ENCODE results near the gene HOXD9. TPM values are rescaled to one million over a fixed set of nuclear protein-coding genes. Genes with fewer than 3 reads are reported as not detected.

The HOXD9 gene
- polyA plus RNA-seq, 1 of the 3 experiments (the other 2 are of a cell fraction) = 4.8 TPM

DNA sequence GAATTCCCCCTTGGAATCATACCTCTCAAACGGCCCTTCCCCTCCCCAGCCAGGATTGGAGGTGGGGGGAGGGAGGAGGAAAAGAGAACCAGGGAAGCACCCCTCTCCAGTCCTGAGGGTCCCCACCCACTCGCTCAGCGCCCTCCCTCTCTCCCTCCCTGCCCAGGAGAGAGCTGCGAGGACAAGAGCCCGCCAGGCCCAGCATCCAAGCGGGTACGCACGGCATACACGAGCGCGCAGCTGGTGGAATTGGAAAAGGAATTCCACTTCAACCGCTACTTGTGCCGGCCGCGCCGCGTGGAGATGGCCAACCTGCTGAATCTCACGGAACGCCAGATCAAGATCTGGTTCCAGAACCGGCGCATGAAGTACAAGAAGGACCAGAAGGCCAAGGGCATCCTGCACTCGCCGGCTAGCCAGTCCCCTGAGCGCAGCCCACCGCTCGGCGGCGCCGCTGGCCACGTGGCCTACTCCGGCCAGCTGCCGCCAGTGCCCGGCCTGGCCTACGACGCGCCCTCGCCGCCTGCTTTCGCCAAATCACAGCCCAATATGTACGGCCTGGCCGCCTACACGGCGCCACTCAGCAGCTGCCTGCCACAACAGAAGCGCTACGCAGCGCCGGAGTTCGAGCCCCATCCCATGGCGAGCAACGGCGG lies 49.0 kb downstream of the HOXD9 start:
- no peaks in the 10 kb centered on the region for H4K20me1 ChIP-seq (ENCODE audit: insufficient read depth)
- no peak overlapping the region for H3K4me2 ChIP-seq
- no peaks in the 10 kb centered on the region for H3K27me3 ChIP-seq (ENCODE audit: insufficient read depth)
- no peaks in the 10 kb centered on the region for H3K9me3 ChIP-seq
- no peaks in the 10 kb centered on the region for H3K79me2 ChIP-seq (ENCODE audit: insufficient read depth)
- ChIA-PET POLR2A (no interaction called here), CTCF (interaction anchor here (3.9 to 4.2 kb wide), 2 partner anchors 31 to 283 kb away, joined by 18 to 19 read pairs; no protein-coding TSS in a partner anchor)
- WGBS (ENCODE audit: low lambda C conversion rate) = 97% methylated on average over 48 of the region's 51 CpGs
- no peak for DNase-seq
- H2AFZ ChIP-seq (ENCODE audit: low read depth) = no peak overlapping the region
- H3K9ac ChIP-seq = no peak overlapping the region
- H3K4me3 ChIP-seq (ENCODE audit: low read depth in 2 of 2, low read length in 1 of 2) = no peak overlapping the region
- H3K4me1 ChIP-seq (ENCODE audit: control insufficient read depth in 1 of 2, insufficient read depth in 2 of 2, low read depth in 1 of 2, low read length in 1 of 2) = peaks cover 0 to 14% of the 10 kb centered on the region in 2 experiments; a peak in 2 of 4 replicates
- H3K9me2 ChIP-seq = no peaks in the 10 kb centered on the region
- peaks cover 0 to 4% of the 10 kb centered on the region in 2 experiments for H3K36me3 ChIP-seq (replicated peaks in 1 of 2; ENCODE audit: control insufficient read depth in 1 of 2, insufficient read depth in 2 of 2, low read length in 1 of 2)
- H3F3A ChIP-seq (replicated peaks; ENCODE audit: insufficient read depth) = no peaks in the 10 kb centered on the region
- TF ChIP-seq TEAD4 (IDR thresholded peaks at IDR 0.05; ENCODE audit: borderline replicate concordance, insufficient read depth) = no peak
- no peak for TF ChIP-seq FOXM1 (IDR thresholded peaks at IDR 0.05; ENCODE audit: low read depth)
- TF ChIP-seq YY1 (IDR thresholded peaks at IDR 0.05; ENCODE audit: low read depth) = no peak
- TF ChIP-seq, protein P1, sequence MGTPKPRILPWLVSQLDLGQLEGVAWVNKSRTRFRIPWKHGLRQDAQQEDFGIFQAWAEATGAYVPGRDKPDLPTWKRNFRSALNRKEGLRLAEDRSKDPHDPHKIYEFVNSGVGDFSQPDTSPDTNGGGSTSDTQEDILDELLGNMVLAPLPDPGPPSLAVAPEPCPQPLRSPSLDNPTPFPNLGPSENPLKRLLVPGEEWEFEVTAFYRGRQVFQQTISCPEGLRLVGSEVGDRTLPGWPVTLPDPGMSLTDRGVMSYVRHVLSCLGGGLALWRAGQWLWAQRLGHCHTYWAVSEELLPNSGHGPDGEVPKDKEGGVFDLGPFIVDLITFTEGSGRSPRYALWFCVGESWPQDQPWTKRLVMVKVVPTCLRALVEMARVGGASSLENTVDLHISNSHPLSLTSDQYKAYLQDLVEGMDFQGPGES (IDR thresholded peaks at IDR 0.05; ENCODE audit: low read depth, low read length) = no peak
- TF ChIP-seq SIN3A (IDR thresholded peaks at IDR 0.05; ENCODE audit: borderline replicate concordance, low read depth, low read length) = no peak
- no peak for TF ChIP-seq EZH2phosphoT487 (IDR thresholded peaks at IDR 0.05; ENCODE audit: borderline replicate concordance, low read depth)
- no peak overlapping the region for H3K27ac ChIP-seq (ENCODE audit: low read depth in 2 of 2, low read length in 1 of 2)

DNA sequence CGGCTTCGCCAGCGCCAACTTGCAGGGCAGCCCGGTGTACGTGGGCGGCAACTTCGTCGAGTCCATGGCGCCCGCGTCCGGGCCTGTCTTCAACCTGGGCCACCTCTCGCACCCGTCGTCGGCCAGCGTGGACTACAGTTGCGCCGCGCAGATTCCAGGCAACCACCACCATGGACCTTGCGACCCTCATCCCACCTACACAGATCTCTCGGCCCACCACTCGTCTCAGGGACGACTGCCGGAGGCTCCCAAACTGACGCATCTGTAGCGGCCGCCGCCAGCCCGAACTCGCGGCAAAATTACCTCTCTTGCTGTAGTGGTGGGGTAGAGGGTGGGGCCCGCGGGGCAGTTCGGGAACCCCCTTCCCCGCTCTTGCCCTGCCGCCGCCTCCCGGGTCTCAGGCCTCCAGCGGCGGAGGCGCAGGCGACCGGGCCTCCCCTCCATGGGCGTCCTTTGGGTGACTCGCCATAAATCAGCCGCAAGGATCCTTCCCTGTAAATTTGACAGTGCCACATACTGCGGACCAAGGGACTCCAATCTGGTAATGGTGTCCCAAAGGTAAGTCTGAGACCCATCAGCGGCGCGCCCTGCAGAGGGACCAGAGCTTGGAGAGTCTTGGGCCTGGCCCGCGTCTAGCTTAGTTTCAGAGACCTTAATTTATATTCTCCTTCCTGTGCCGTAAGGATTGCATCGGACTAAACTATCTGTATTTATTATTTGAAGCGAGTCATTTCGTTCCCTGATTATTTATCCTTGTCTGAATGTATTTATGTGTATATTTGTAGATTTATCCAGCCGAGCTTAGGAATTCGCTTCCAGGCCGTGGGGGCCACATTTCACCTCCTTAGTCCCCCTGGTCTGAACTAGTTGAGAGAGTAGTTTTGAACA lies 49.7 kb downstream of the HOXD9 start:
- H3K9me3 ChIP-seq = no peaks in the 10 kb centered on the region
- H3K27me3 ChIP-seq (ENCODE audit: insufficient read depth) = no peaks in the 10 kb centered on the region
- H4K20me1 ChIP-seq (ENCODE audit: insufficient read depth) = no peaks in the 10 kb centered on the region
- H2AFZ ChIP-seq (ENCODE audit: low read depth) = no peak overlapping the region
- H3K9ac ChIP-seq = no peak overlapping the region
- H3K4me2 ChIP-seq = no peak overlapping the region
- TF ChIP-seq FOXM1 (IDR thresholded peaks at IDR 0.05; ENCODE audit: low read depth) (no peak), MEF2A (IDR thresholded peaks at IDR 0.05; ENCODE audit: borderline replicate concordance, low read depth) (no peak), SMC3 (IDR thresholded peaks at IDR 0.05; ENCODE audit: low read depth, low read length) (no peak), TEAD4 (IDR thresholded peaks at IDR 0.05; ENCODE audit: borderline replicate concordance, insufficient read depth) (no peak), EP300 (IDR thresholded peaks at IDR 0.05; ENCODE audit: borderline replicate concordance in 1 of 2, low read depth in 1 of 2, low read length in 1 of 2) (no peak), FOSL2 (IDR thresholded peaks at IDR 0.05; ENCODE audit: borderline replicate concordance, low read depth) (no peak), CHD2 (IDR thresholded peaks at IDR 0.05; ENCODE audit: low read length, partially characterized antibody) (no peak), TCF12 (IDR thresholded peaks at IDR 0.05) (no peak), YY1 (IDR thresholded peaks at IDR 0.05; ENCODE audit: low read depth) (no peak)
- TF ChIP-seq, protein P2, sequence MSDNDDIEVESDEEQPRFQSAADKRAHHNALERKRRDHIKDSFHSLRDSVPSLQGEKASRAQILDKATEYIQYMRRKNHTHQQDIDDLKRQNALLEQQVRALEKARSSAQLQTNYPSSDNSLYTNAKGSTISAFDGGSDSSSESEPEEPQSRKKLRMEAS (IDR thresholded peaks at IDR 0.05; ENCODE audit: low read depth) = no peak
- TF ChIP-seq, protein P3, sequence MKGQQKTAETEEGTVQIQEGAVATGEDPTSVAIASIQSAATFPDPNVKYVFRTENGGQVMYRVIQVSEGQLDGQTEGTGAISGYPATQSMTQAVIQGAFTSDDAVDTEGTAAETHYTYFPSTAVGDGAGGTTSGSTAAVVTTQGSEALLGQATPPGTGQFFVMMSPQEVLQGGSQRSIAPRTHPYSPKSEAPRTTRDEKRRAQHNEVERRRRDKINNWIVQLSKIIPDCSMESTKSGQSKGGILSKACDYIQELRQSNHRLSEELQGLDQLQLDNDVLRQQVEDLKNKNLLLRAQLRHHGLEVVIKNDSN (IDR thresholded peaks at IDR 0.05; ENCODE audit: borderline replicate concordance, low read depth) = no peak
- no peak for DNase-seq
- peaks cover 0 to 14% of the 10 kb centered on the region in 2 experiments; a peak in 2 of 4 replicates for H3K4me1 ChIP-seq (ENCODE audit: control insufficient read depth in 1 of 2, insufficient read depth in 2 of 2, low read depth in 1 of 2, low read length in 1 of 2)
- H3K79me2 ChIP-seq (ENCODE audit: insufficient read depth) = no peaks in the 10 kb centered on the region
- H3K4me3 ChIP-seq (ENCODE audit: low read depth in 2 of 2, low read length in 1 of 2) = no peak overlapping the region
- CTCF ChIA-PET = interaction anchor here (3.9 to 4.2 kb wide), 2 partner anchors 32 to 282 kb away, joined by 18 to 19 read pairs; no protein-coding TSS in a partner anchor
- no peaks in the 10 kb centered on the region for H3F3A ChIP-seq (replicated peaks; ENCODE audit: insufficient read depth)
- H3K36me3 ChIP-seq (replicated peaks in 1 of 2; ENCODE audit: control insufficient read depth in 1 of 2, insufficient read depth in 2 of 2, low read length in 1 of 2) = peaks cover 0 to 4% of the 10 kb centered on the region in 2 experiments
- POLR2A ChIA-PET = no interaction called here
- H3K9me2 ChIP-seq = no peaks in the 10 kb centered on the region
- WGBS (ENCODE audit: low lambda C conversion rate) = 95% methylated on average over 40 of the region's 60 CpGs
- H3K27ac ChIP-seq (ENCODE audit: low read depth in 2 of 2, low read length in 1 of 2) = no peak overlapping the region
